Hematopoietic multipotent progenitor cell treated with erythropoietin and hydrocortisone succinate and interleukin-3 and kit ligand, for 8 days (in vitro differentiated cells): ENCODE data around the gene FPGT.
"Not testable (repeated sequence)": the region's sequence is repeated elsewhere in the genome, so short reads cannot be mapped to it uniquely, and the experiment has no call there.

Experiments
- DNase-seq: peaks from one replicate; pipeline ENCODE4 v3.0.0-alpha.2; 2015

The FPGT gene

GRCh38 chr1:74197657-74198552, at the start of gene FPGT, which contains the start of gene LRRIQ3:
Gene FPGT, plus strand, starts transcription at chr1:74198242. Its CDS starts 37 bp downstream, at chr1:74198279.
Gene LRRIQ3, minus strand, starts transcription at chr1:74198176. Its CDS starts 14,492 bp downstream, at chr1:74183684.
- DNase-seq, result peak; percentile 94

GRCh38 chr1:74160046-74160445, 38.0 kb upstream of the FPGT start:
- DNase-seq, result no peak

GRCh38 chr1:74161497-74161896, 36.5 kb upstream of the FPGT start:
- DNase-seq, result no peak

- no peak for DNase-seq
Measured at GRCh38 chr1:74162333-74162732, 35.7 kb upstream of the FPGT start.

- DNase-seq, result not testable (repeated sequence)
Measured at GRCh38 chr1:74174423-74174822, 23.6 kb upstream of the FPGT start.

- no peak for DNase-seq
Measured at GRCh38 chr1:74180490-74180889, 17.6 kb upstream of the FPGT start.

GRCh38 chr1:74193908-74194307, 4.1 kb upstream of the FPGT start:
- DNase-seq, result no peak

- DNase-seq, result no peak
Measured at GRCh38 chr1:74195339-74195738, 2.7 kb upstream of the FPGT start.

- DNase-seq, result no peak
Measured at GRCh38 chr1:74197255-74197654, 787 bp upstream of the FPGT start.

GRCh38 chr1:74199504-74199903, 1.5 kb downstream of the FPGT start:
- peak; percentile 34 for DNase-seq

GRCh38 chr1:74205266-74205665, 7.2 kb downstream of the FPGT start:
- DNase-seq, result no peak

- DNase-seq, result no peak
Measured at GRCh38 chr1:74215229-74215628, 17.2 kb downstream of the FPGT start.

GRCh38 chr1:74222701-74223100, 24.7 kb downstream of the FPGT start:
- DNase-seq, result no peak

GRCh38 chr1:74223453-74223852, 25.4 kb downstream of the FPGT start:
- no peak for DNase-seq

- DNase-seq, result no peak
Measured at GRCh38 chr1:74235153-74235552, 37.1 kb downstream of the FPGT start, which contains the start of gene TNNI3K. Gene TNNI3K, plus strand, starts transcription at chr1:74235387. Its CDS starts 65 bp downstream, at chr1:74235452.

- no peak for DNase-seq
Measured at GRCh38 chr1:74236440-74236839, 38.4 kb downstream of the FPGT start.

- DNase-seq, result no peak
Measured at GRCh38 chr1:74237035-74237434, 39.0 kb downstream of the FPGT start.

GRCh38 chr1:74237787-74238186, 39.7 kb downstream of the FPGT start:
- DNase-seq, result no peak

- no peak for DNase-seq
Measured at GRCh38 chr1:74245168-74245772, 47.2 kb downstream of the FPGT start.

GRCh38 chr1:74246315-74246714, 48.3 kb downstream of the FPGT start:
- DNase-seq, result no peak

GRCh38 chr1:74247881-74248528, 50.0 kb downstream of the FPGT start:
- DNase-seq, result no peak

- not testable (repeated sequence) for DNase-seq
Measured at GRCh38 chr1:74253243-74253824, 55.3 kb downstream of the FPGT start.
